ENCODE data around the gene CORIN. TPM values are rescaled to one million over a fixed set of nuclear protein-coding genes. Genes with fewer than 3 reads are reported as not detected.

Gene CORIN
- total and polyA plus RNA-seq, 2 experiments from 2014 or later: not detected

GRCh38 chr4:47744253-47744652, 93.6 kb downstream of the CORIN start:
- no peak overlapping the region for H3K4me3 Mint-ChIP-seq
- Histone ChIP-seq H4K20me1 (replicated peaks; ENCODE audit: insufficient read depth) (no peaks in the 10 kb centered on the region), H3K4me3 (no peak overlapping the region), H3K36me3 (ENCODE audit: insufficient read depth) (no peaks in the 10 kb centered on the region; the same call in 1 of the 2 replicates), H3K4me2 (no peak overlapping the region), H3K9me2 (ENCODE audit: insufficient read depth) (no peaks in the 10 kb centered on the region), H3K27me3 (ENCODE audit: insufficient read depth) (no peaks in the 10 kb centered on the region), H3F3A (replicated peaks; ENCODE audit: low read depth) (no peaks in the 10 kb centered on the region), H3K79me2 (replicated peaks; ENCODE audit: insufficient read depth) (no peaks in the 10 kb centered on the region), H3K27ac (ENCODE audit: low read depth) (no peak overlapping the region), H2AFZ (no peak overlapping the region), H3K4me1 (ENCODE audit: insufficient read depth) (peaks cover 14% of the 10 kb centered on the region)
- no peak for ATAC-seq
- H3K36me3 Mint-ChIP-seq (ENCODE audit: low read depth): no peaks in the 10 kb centered on the region; the same call in 2 of the 3 replicates
- H3K27ac Mint-ChIP-seq: no peak overlapping the region
- TF ChIP-seq JUNB (IDR thresholded peaks at IDR 0.05; ENCODE audit: unreplicated experiment): no peak
- no peak for TF ChIP-seq ZNF462 (CRISPR knock-in tag; IDR thresholded peaks at IDR 0.05)
- TF ChIP-seq CTCF (conservative IDR thresholded peaks at IDR 0.05; ENCODE audit: low read depth in 2 of 2): no peak
- TF ChIP-seq NANOG (IDR thresholded peaks at IDR 0.05; ENCODE audit: borderline replicate concordance): no peak
- no peak for TF ChIP-seq ZNF114 (CRISPR knock-in tag; IDR thresholded peaks at IDR 0.05)
- TF ChIP-seq REST (IDR thresholded peaks at IDR 0.05; ENCODE audit: unreplicated experiment): no peak
- TF ChIP-seq ETS1 (IDR thresholded peaks at IDR 0.05): no peak
- TF ChIP-seq CREB1 (CRISPR knock-in tag; IDR thresholded peaks at IDR 0.05; ENCODE audit: low read depth): no peak
- no peak for TF ChIP-seq EZH2 (IDR thresholded peaks at IDR 0.05; ENCODE audit: low read depth, unreplicated experiment)
- TF ChIP-seq ZNF331 (CRISPR knock-in tag; IDR thresholded peaks at IDR 0.05; ENCODE audit: low read depth): no peak
- TF ChIP-seq STAT1 (IDR thresholded peaks at IDR 0.05; ENCODE audit: unreplicated experiment): no peak
- TF ChIP-seq POLR2AphosphoS5 (IDR thresholded peaks at IDR 0.05; ENCODE audit: low read depth): no peak
- TF ChIP-seq EZH2phosphoT487 (IDR thresholded peaks at IDR 0.05; ENCODE audit: unreplicated experiment): no peak
- peaks cover 9% of the 10 kb centered on the region for H3K4me1 Mint-ChIP-seq
- H3K9me3 Mint-ChIP-seq: peaks cover 11% of the 10 kb centered on the region; the same call in 2 of the 3 replicates
- DNase-seq (ENCODE audit: low spot score): no peak
- peaks cover 2% of the 10 kb centered on the region for H3K27me3 Mint-ChIP-seq (ENCODE audit: insufficient read depth, low read depth, poor library complexity)

All from GM23338 (cell line).